Daoy (cell line): ENCODE data around the gene CELF5. TPM values are rescaled to one million over a fixed set of nuclear protein-coding genes. Genes with fewer than 3 reads are reported as not detected.
"Not testable (repeated sequence)": the region's sequence is repeated elsewhere in the genome, so short reads cannot be mapped to it uniquely, and the experiment has no call there.

Experiments
- DNase-seq: peaks from one replicate; pipeline ENCODE4 v3.0.0-alpha.2; 2015; ENCODE audit warnings: low read depth
- total RNA-seq: library from RNA; depleted of rRNA; stranded (reverse); fragments of >200 nt; shearing (Covaris generic); gene quantifications from 2 replicates; pipeline ENCODE4 v1.2.3, GENCODE V29; 2014

Gene CELF5
- total RNA-seq, 1 experiment from 2014 or later = 0.06 TPM

GRCh38 chr19:3272952-3273351 is 48.5 kb downstream of the CELF5 start:
- DNase-seq = no peak

GRCh38 chr19:3274245-3274941 is 49.9 kb downstream of the CELF5 start:
- no peak for DNase-seq

- DNase-seq = peak; percentile 41
Observed at GRCh38 chr19:3274942-3275582, 50.6 kb downstream of the CELF5 start.

- DNase-seq = peak; percentile 95
Observed at GRCh38 chr19:3275583-3276340, 51.3 kb downstream of the CELF5 start.

GRCh38 chr19:3276341-3276799 is 51.9 kb downstream of the CELF5 start:
- DNase-seq = peak; percentile 81

GRCh38 chr19:3277649-3278048 is 53.2 kb downstream of the CELF5 start:
- no peak for DNase-seq

- no peak for DNase-seq
Observed at GRCh38 chr19:3278294-3278693, 53.8 kb downstream of the CELF5 start.

- no peak for DNase-seq
Observed at GRCh38 chr19:3278749-3279148, 54.3 kb downstream of the CELF5 start.

- DNase-seq = no peak
Observed at GRCh38 chr19:3279306-3279705, 54.8 kb downstream of the CELF5 start.

GRCh38 chr19:3281026-3281425 is 56.6 kb downstream of the CELF5 start:
- DNase-seq = no peak

GRCh38 chr19:3282155-3282554 is 57.7 kb downstream of the CELF5 start:
- no peak for DNase-seq

GRCh38 chr19:3282564-3282963 is 58.1 kb downstream of the CELF5 start:
- no peak for DNase-seq

GRCh38 chr19:3283246-3283751 is 58.8 kb downstream of the CELF5 start:
- no peak for DNase-seq

- DNase-seq = no peak
Observed at GRCh38 chr19:3283886-3284657, 59.6 kb downstream of the CELF5 start.

- DNase-seq = peak; percentile 95
Observed at GRCh38 chr19:3284759-3285646, 60.5 kb downstream of the CELF5 start.

- DNase-seq = no peak
Observed at GRCh38 chr19:3285647-3286176, 61.3 kb downstream of the CELF5 start.

- no peak for DNase-seq
Observed at GRCh38 chr19:3287814-3288213, 63.4 kb downstream of the CELF5 start.

- not testable (repeated sequence) for DNase-seq
Observed at GRCh38 chr19:3288437-3288836, 64.0 kb downstream of the CELF5 start.

GRCh38 chr19:3289971-3290569 is 65.6 kb downstream of the CELF5 start:
- peak; percentile 55 for DNase-seq

- DNase-seq = not testable (repeated sequence)
Observed at GRCh38 chr19:3290858-3291257, 66.4 kb downstream of the CELF5 start.
